Measurements from ENCODE around the gene PTPRK. TPM values are rescaled to one million over a fixed set of nuclear protein-coding genes. Genes with fewer than 3 reads are reported as not detected.

Gene PTPRK
- total and polyA plus RNA-seq, 9 of the 15 experiments (the other 6 are each of a cell fraction or from before 2014, with no cell fraction given), result 0.04 to 0.51 TPM; not detected in 7

DNA sequence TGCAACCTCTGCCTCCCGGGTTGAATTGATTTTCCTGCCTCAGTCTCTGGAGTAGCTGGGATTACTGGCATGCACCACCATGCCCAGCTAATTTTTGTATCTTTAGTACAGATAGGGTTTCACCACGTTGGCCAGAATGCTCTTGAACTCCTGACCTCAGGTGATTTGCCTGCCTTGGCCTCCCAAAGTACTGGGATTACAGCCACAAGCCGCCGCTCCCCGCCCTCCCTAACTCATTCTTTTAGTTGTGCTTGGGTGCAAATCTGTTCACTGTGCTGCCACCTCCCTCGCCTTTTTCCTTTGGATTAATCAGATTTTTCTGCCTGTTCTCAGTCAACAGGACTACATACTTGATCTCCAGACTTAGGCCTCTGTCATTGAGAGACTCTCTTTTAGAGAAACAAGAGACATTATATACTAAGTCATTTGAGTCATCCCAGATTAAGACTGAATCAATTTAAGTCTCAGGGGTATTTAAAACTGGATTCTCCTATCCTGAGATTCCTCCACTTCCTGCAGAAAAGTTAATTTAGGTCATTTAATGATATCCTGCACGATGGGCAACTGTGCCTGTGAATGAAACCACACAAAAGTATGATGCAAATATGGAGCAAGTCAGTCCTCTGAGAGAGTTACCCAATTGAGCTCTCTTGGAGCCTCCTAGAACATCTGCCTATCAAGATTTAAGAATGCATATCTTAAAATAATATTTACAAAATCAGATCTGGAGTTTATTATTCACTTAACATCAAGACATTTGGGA, 483.4 kb downstream of the PTPRK start:
- Histone ChIP-seq H3K9ac (ENCODE audit: insufficient read depth in 1 of 2, low read depth in 2 of 2, low read length in 2 of 2) (no peak overlapping the region), H3K36me3 (ENCODE audit: control insufficient read depth, insufficient read depth, low read length) (no peaks in the 10 kb centered on the region), H3K27me3 (ENCODE audit: control insufficient read depth in 2 of 2, insufficient read depth in 2 of 2, low read length in 2 of 2) (no peaks in the 10 kb centered on the region), H3K79me2 (ENCODE audit: control insufficient read depth, insufficient read depth, low read length) (no peaks in the 10 kb centered on the region), H3K9me1 (ENCODE audit: control insufficient read depth, insufficient read depth, low read length) (no peaks in the 10 kb centered on the region), H3K27ac (ENCODE audit: extremely low read depth, low read depth, low read length) (no peak overlapping the region), H3K4me3 (no peak overlapping the region), H3K9me3 (replicated peaks; ENCODE audit: control insufficient read depth, insufficient read depth, low read depth, low read length) (no peaks in the 10 kb centered on the region; the same call in 1 of the 2 replicates), H3K4me2 (ENCODE audit: insufficient read depth, low read length) (no peak overlapping the region), H4K20me1 (replicated peaks; ENCODE audit: control insufficient read depth, insufficient read depth, low read length) (no peaks in the 10 kb centered on the region), H2AFZ (ENCODE audit: low read depth, low read length) (no peak overlapping the region), H3K4me1 (replicated peaks in 1 of 2; ENCODE audit: control insufficient read depth in 2 of 2, insufficient read depth in 2 of 2, low read length in 2 of 2) (no peaks in the 10 kb centered on the region)
- no peak for FAIRE-seq
- BruUV-seq (replicated peaks), result no TSS peak
- in situ Hi-C loops (cut with MboI), result no loop called here
- TF ChIP-seq FUS (optimal IDR thresholded peaks at IDR 0.05; ENCODE audit: low read depth, low read length), result no peak
- no peak for TF ChIP-seq ZC3H4 (CRISPR knock-in tag; IDR thresholded peaks at IDR 0.05; ENCODE audit: borderline replicate concordance)
- no peak for TF ChIP-seq ZNF551 (CRISPR knock-in tag; IDR thresholded peaks at IDR 0.05)
- no peak for TF ChIP-seq BRD4 (IDR thresholded peaks at IDR 0.05)
- TF ChIP-seq GABPB1 (CRISPR knock-in tag; IDR thresholded peaks at IDR 0.05), result no peak
- TF ChIP-seq ZNF239 (CRISPR knock-in tag; IDR thresholded peaks at IDR 0.05), result no peak
- TF ChIP-seq SP1 (CRISPR knock-in tag; IDR thresholded peaks at IDR 0.05), result no peak
- no peak for TF ChIP-seq HMG20A (CRISPR knock-in tag; conservative IDR thresholded peaks at IDR 0.05)
- TF ChIP-seq MAFF (IDR thresholded peaks at IDR 0.05; ENCODE audit: low read length), result no peak
- TF ChIP-seq MTA1 (IDR thresholded peaks at IDR 0.05; ENCODE audit: borderline replicate concordance), result no peak
- no peak for TF ChIP-seq COPS2 (conservative IDR thresholded peaks at IDR 0.05)
- TF ChIP-seq EP300 (IDR thresholded peaks at IDR 0.05; ENCODE audit: low read length), result no peak
- TF ChIP-seq, protein P1, sequence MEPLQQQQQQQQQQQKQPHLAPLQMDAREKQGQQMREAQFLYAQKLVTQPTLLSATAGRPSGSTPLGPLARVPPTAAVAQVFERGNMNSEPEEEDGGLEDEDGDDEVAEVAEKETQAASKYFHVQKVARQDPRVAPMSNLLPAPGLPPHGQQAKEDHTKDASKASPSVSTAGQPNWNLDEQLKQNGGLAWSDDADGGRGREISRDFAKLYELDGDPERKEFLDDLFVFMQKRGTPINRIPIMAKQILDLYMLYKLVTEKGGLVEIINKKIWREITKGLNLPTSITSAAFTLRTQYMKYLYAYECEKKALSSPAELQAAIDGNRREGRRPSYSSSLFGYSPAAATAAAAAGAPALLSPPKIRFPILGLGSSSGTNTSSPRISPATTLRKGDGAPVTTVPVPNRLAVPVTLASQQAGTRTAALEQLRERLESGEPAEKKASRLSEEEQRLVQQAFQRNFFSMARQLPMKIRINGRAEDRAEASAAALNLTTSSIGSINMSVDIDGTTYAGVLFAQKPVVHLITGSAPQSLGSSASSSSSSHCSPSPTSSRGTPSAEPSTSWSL (CRISPR knock-in tag; IDR thresholded peaks at IDR 0.05; ENCODE audit: borderline replicate concordance), result no peak
- no peak for TF ChIP-seq SMARCE1 (IDR thresholded peaks at IDR 0.05)
- no peak for TF ChIP-seq SPI1 (IDR thresholded peaks at IDR 0.05; ENCODE audit: borderline replicate concordance, low read depth, low read length)
- ChIA-PET POLR2A (no interaction called here), CTCF (ENCODE audit: low intra/inter-chr PET ratio) (no interaction called here)
- WGBS (ENCODE audit: insufficient coverage, low coverage, missing lambda C conversion rate), result 3% methylated on average over 7 of the region's 7 CpGs
- DNase-seq (ENCODE audit: extremely low read depth in 1 of 4, low spot score in 3 of 4), result no peak
- intact Hi-C loops (cut with micrococcal nuclease), result no loop called here
- ATAC-seq, result no peak

All from K562 (cell line).